Fibroblast of lung (primary cell): ENCODE results near the gene STX8. TPM values are rescaled to one million over a fixed set of nuclear protein-coding genes. Genes with fewer than 3 reads are reported as not detected.
"Not testable (repeated sequence)": the region's sequence is repeated elsewhere in the genome, so short reads cannot be mapped to it uniquely, and the experiment has no call there.

Experiments used
- DNase-seq, 2 donors: peaks; one replicate each; pipeline versions ENCODE4 v3.0.0 to v3.0.0-alpha.2; 2010; ENCODE audit warnings: low read depth in 2 of 2
- H2AFZ ChIP-seq: 2 replicates; pipeline ENCODE4 v1.5.1; 2012; ENCODE audit warnings: low read length, control low read depth, inconsistent platforms
- H3K27ac ChIP-seq: 2 replicates; pipeline ENCODE4 v1.5.1; 2011; ENCODE audit warnings: low read length, control low read depth; ENCODE audit not compliant: insufficient read depth
- H3K27me3 ChIP-seq: 2 replicates; pipeline ENCODE4 v1.5.1; 2011; ENCODE audit warnings: mild to moderate bottlenecking, low read length; ENCODE audit not compliant: control insufficient read depth, insufficient read depth
- H3K36me3 ChIP-seq: 2 replicates; pipeline ENCODE4 v1.5.1; 2011; ENCODE audit warnings: low read length; ENCODE audit not compliant: control insufficient read depth, insufficient read depth
- H3K4me1 ChIP-seq: 2 replicates; pipeline ENCODE4 v1.5.1; 2011; ENCODE audit warnings: low read length; ENCODE audit not compliant: control insufficient read depth, insufficient read depth; ENCODE audit errors: extremely low read depth
- H3K4me2 ChIP-seq: 2 replicates; pipeline ENCODE4 v1.5.1; 2011; ENCODE audit warnings: low read length, control low read depth; ENCODE audit not compliant: insufficient read depth; ENCODE audit errors: extremely low read depth
- H3K4me3 ChIP-seq, 4 experiments: fragments of 200-600 bp in 1 of 4; sonication (generic) in 1 of 4; replicated peaks in 1 of 4; 2 replicates each; pipeline ENCODE4 v1.5.1; 2011 to 2016; ENCODE audit warnings: low read length in 4 of 4, low read depth in 3 of 4, mild to moderate bottlenecking in 3 of 4, control low read depth in 2 of 4, inconsistent platforms in 1 of 4, mixed read lengths in 1 of 4; ENCODE audit not compliant: insufficient read depth in 1 of 4; ENCODE audit errors: control extremely low read depth in 1 of 4
- H3K79me2 ChIP-seq: 2 replicates; pipeline ENCODE4 v1.5.1; 2012; ENCODE audit warnings: mild to moderate bottlenecking, low read length, inconsistent platforms; ENCODE audit not compliant: control insufficient read depth, insufficient read depth
- H3K9ac ChIP-seq: 2 replicates; pipeline ENCODE4 v1.5.1; 2011; ENCODE audit warnings: mild to moderate bottlenecking, low read length, control low read depth; ENCODE audit not compliant: insufficient read depth
- H3K9me3 ChIP-seq: 2 replicates; pipeline ENCODE4 v1.5.1; 2012; ENCODE audit warnings: low read depth, low read length; ENCODE audit not compliant: control insufficient read depth, insufficient read depth
- H4K20me1 ChIP-seq: 2 replicates; pipeline ENCODE4 v1.5.1; 2011; ENCODE audit warnings: low read length; ENCODE audit not compliant: control insufficient read depth, insufficient read depth; ENCODE audit errors: extremely low read depth
- EZH2 ChIP-seq: IDR thresholded peaks from 2 replicates; pipeline ENCODE4 v1.5.1; 2012; ENCODE audit warnings: low read length, control low read depth, mild to moderate bottlenecking; ENCODE audit errors: missing control alignments
- polyA plus RNA-seq, 2 donors: library from polyadenylated mRNA; depleted of rRNA in 1 of 2; stranded (reverse) in 1 of 2; unstranded in 1 of 2; fragments of >200 nt; gene quantifications; 2 replicates each; pipeline ENCODE4 v1.2.1, GENCODE V29; 2011 to 2012; ENCODE audit warnings: missing spikeins in 1 of 2
- total RNA-seq: library from RNA; depleted of rRNA; stranded (reverse); fragments of >200 nt; gene quantifications from 2 replicates; pipeline ENCODE4 v1.2.1, GENCODE V29; 2014
- TF ChIP-seq, protein P1 (sequence below), 2 donors: IDR thresholded peaks in 1 of 2; conservative IDR thresholded peaks in 1 of 2; 1 replicate in 1 of 2; 2 replicates in 1 of 2; pipeline ENCODE4 v1.5.1; 2011 to 2012; ENCODE audit warnings: low read length in 2 of 2, control low read depth in 1 of 2, inconsistent platforms in 1 of 2, low read depth in 1 of 2, mild to moderate bottlenecking in 1 of 2

The STX8 gene
- total and polyA plus RNA-seq, 2 donors (not counting 1 experiment from before 2014, with no cell fraction given), result 84.7 to 128 TPM

DNA sequence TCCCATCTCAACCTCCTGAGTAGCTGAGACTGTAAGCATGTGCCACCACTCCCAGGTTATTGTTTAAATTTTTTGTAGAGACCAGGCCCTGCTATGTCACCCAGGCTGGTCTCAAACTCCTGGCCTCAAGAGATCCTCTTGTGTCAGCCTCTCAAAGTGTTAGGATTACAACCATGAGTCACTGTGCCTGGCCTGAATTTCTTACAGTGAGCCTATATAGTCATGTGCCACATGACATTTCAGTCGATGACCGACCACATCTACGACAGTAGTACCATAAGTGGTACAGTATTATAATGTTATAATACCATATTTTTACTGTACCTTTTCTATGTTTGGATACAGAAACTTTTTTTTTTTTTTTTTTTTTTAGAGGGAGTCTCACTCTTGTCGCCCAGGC is 195.3 kb downstream of the STX8 start:
- H3K79me2 ChIP-seq, result no peaks in the 10 kb centered on the region
- H3K4me3 ChIP-seq, result no peak overlapping the region
- H3K4me2 ChIP-seq, result no peak overlapping the region
- no peak overlapping the region for H3K27ac ChIP-seq
- no peaks in the 10 kb centered on the region for H3K4me1 ChIP-seq
- no peaks in the 10 kb centered on the region for H3K27me3 ChIP-seq
- H3K9ac ChIP-seq, result no peak overlapping the region
- no peaks in the 10 kb centered on the region for H3K36me3 ChIP-seq
- TF ChIP-seq EZH2, result no peak
- TF ChIP-seq, protein P1, sequence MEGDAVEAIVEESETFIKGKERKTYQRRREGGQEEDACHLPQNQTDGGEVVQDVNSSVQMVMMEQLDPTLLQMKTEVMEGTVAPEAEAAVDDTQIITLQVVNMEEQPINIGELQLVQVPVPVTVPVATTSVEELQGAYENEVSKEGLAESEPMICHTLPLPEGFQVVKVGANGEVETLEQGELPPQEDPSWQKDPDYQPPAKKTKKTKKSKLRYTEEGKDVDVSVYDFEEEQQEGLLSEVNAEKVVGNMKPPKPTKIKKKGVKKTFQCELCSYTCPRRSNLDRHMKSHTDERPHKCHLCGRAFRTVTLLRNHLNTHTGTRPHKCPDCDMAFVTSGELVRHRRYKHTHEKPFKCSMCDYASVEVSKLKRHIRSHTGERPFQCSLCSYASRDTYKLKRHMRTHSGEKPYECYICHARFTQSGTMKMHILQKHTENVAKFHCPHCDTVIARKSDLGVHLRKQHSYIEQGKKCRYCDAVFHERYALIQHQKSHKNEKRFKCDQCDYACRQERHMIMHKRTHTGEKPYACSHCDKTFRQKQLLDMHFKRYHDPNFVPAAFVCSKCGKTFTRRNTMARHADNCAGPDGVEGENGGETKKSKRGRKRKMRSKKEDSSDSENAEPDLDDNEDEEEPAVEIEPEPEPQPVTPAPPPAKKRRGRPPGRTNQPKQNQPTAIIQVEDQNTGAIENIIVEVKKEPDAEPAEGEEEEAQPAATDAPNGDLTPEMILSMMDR (conservative IDR thresholded peaks at IDR 0.05 in 1 of 2, IDR thresholded peaks at IDR 0.05 in 1 of 2; ENCODE audit: low read depth in 1 of 2, low read length in 2 of 2), result no peak
- no peak overlapping the region for H2AFZ ChIP-seq
- no peaks in the 10 kb centered on the region for H4K20me1 ChIP-seq
- no peaks in the 10 kb centered on the region for H3K9me3 ChIP-seq
- DNase-seq, result no peak

DNA sequence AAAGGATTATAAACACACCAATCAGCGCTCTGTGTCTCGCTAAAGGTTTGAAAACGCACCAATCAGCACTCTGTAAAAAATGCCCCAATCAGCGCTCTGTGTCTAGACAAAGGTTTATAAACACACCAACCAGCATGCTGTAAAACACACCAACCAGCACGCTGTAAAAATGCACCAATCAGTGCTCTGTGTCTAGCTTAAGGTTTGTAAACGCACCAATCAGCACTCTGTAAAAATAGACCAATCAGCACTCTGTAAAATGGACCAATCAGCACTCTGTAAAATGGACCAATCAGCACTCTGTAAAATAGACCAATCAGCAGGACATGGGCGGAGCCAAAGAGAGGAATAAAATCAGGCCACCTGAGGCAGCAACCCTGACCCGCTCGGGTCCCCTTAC is 199.4 kb downstream of the STX8 start:
- H4K20me1 ChIP-seq, H3K9ac ChIP-seq, H3K27me3 ChIP-seq, H2AFZ ChIP-seq, H3K4me3 ChIP-seq, H3K36me3 ChIP-seq, H3K9me3 ChIP-seq, DNase-seq, H3K4me1 ChIP-seq, H3K27ac ChIP-seq, H3K79me2 ChIP-seq, H3K4me2 ChIP-seq: not testable (repeated sequence)

DNA sequence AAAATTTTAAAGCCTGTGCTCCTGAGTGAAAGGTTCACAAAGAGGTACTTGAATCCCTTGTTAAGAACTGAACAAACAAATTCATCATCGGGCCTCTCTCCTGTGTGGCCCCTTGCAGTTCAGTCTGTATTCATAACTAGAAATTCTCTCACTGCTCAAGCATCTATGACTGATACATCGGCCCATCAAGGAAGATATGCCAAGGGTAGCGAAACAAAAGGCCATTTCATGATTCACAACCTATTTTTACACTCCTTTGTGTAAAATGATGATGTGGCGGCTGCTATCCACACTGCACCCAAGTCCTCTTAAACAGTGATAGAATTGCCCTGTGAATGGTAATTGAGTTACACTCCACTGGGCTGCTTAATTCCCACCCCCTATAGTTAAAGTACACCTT is 204.6 kb downstream of the STX8 start:
- Histone ChIP-seq H3K27ac (peak overlapping the region; percentile 4), H3K9ac (no peak overlapping the region), H2AFZ (no peak overlapping the region), H3K27me3 (no peaks in the 10 kb centered on the region), H3K4me2 (peak overlapping the region; percentile 35), H3K79me2 (no peaks in the 10 kb centered on the region), H4K20me1 (no peaks in the 10 kb centered on the region), H3K4me3 (no peak overlapping the region), H3K4me1 (no peaks in the 10 kb centered on the region), H3K36me3 (no peaks in the 10 kb centered on the region), H3K9me3 (no peaks in the 10 kb centered on the region)
- TF ChIP-seq EZH2, result no peak
- TF ChIP-seq, protein P1 (conservative IDR thresholded peaks at IDR 0.05 in 1 of 2, IDR thresholded peaks at IDR 0.05 in 1 of 2; ENCODE audit: low read depth in 1 of 2, low read length in 2 of 2), result no peak
- DNase-seq, result peak; percentile 56 to 98
